GM20000 (cell line): ENCODE data around the gene LMOD1.

Experiments used
- DNase-seq: peaks from one replicate; pipeline ENCODE4 v3.0.0; 2012; ENCODE audit warnings: low spot score
- CTCF ChIP-seq: IDR thresholded peaks from 2 replicates; pipeline ENCODE4 v1.5.1; 2012; ENCODE audit warnings: mild to moderate bottlenecking, control low read depth; ENCODE audit errors: extremely low read depth, missing control alignments

LMOD1 gene

GRCh38 chr1:201925301-201925567, 21.1 kb downstream of the LMOD1 start:
- DNase-seq = no peak
- no peak for TF ChIP-seq CTCF

DNA sequence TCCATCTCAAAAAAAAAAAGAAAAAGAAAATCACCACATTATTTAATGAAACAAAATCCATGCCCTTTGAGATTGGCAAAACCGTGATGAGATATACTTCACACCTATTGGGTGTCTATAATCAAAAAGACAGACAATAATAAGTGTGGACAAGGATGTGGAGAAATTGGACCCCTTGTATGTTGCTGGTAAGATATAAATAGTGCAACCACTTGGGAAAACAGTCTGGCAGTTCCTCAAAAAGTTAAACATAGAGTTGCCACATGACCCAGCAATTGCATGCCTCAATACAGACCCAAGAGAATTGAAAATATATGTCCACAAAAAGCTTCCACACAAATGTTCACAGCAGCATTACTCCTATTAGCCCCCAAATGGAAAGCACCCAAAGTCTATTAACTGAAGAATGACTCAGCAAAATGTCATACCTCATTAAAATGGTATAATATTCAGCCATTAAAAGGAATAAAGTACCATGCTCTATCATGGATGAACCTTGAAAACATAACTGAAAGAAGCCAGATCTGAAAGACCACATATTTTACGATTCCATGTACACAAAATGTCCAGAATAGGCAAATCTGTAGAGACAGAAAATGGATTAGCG, 24.3 kb downstream of the LMOD1 start:
- no peak for TF ChIP-seq CTCF

GRCh38 chr1:201918343-201918742, 28.0 kb downstream of the LMOD1 start:
- no peak for DNase-seq
- TF ChIP-seq CTCF = no peak

More for the DNA sequence above, 24.3 kb downstream of the LMOD1 start:
- DNase-seq = no peak

- DNase-seq = no peak
- TF ChIP-seq CTCF = no peak
Measured at GRCh38 chr1:201917362-201918033, 28.9 kb downstream of the LMOD1 start.

GRCh38 chr1:201916649-201917249, 29.6 kb downstream of the LMOD1 start:
- no peak for DNase-seq

DNA sequence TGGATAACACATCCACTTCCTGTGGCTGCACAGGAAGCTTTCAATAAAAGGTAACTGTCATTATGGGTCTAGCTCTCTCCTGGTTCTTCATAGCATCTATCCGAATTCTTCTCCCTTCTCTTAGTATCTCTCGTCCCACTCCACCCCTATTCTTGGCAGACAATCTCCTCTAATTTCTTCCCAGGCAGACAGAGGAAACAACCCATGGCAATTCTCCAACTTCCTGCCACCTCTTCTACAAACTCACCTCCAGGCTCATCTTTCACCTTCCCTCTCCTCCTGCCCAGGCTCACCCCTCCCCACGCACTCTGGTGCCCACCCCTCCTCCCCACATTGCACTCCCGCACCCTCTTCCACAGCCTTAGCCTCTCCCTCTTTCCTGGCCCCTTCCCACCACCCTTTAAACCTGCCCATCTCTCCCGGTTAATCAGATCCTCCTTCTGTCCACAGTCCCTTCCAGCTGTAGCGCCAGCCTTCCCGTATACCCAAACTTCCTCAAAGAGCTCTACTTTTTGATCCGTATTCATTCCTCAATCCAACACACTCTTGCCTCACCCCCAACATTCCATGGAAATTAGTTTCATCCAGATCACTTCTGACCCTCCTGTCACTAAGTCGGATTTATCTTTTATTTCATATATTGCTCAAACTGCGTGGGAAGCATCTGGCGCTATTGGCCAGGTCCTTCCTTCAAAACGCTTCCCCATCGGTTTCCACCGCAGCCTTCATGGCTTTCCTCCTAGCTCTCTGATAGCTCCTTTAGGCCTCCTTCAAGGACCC, 31.7 kb downstream of the LMOD1 start:
- no peak for DNase-seq
- no peak for TF ChIP-seq CTCF

More at GRCh38 chr1:201916649-201917249, 29.6 kb downstream of the LMOD1 start:
- TF ChIP-seq CTCF = no peak

DNA sequence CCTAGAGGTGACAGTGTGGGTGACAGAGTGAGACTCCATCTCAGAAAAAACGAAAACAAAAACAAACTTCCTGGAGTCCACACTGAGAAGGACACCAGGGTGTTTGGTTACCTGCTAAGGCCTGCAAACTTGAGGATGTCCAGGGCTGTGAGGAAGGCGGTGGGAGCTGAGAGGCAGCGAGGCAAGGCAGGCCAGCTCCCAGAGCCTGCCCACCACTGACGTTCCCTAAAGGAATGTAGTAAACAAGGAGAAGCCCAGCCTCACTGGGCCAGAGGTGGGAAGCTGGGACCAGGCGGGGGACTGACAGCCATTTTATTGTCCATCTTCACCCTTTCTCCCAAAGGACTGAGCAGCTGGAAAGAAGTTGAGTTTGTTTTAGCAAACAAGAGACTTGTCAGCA, 33.5 kb downstream of the LMOD1 start:
- DNase-seq = no peak
- no peak for TF ChIP-seq CTCF
